Mesothelial cell of epicardium (in vitro differentiated cells): ENCODE measurements around the gene KLHL6. TPM values are rescaled to one million over a fixed set of nuclear protein-coding genes. Genes with fewer than 3 reads are reported as not detected.
"Not testable (repeated sequence)": the region's sequence is repeated elsewhere in the genome, so short reads cannot be mapped to it uniquely, and the experiment has no call there.

ENCODE experiments used
- DNase-seq, 2 experiments: peaks; one replicate each; pipeline ENCODE4 v3.0.0; 2021; ENCODE audit warnings: low spot score in 2 of 2; ENCODE audit not compliant: unreplicated experiment in 2 of 2
- H3K27ac Mint-ChIP-seq: 2 replicates; pipeline ENCODE4 v1.8.0; 2021; ENCODE audit warnings: mixed read lengths
- H3K27me3 Mint-ChIP-seq: 2 replicates; pipeline ENCODE4 v1.8.0; 2021; ENCODE audit warnings: low read depth, mixed read lengths
- H3K36me3 Mint-ChIP-seq: 2 replicates; pipeline ENCODE4 v1.8.0; 2021; ENCODE audit warnings: mixed read lengths
- H3K4me1 Mint-ChIP-seq: 2 replicates; pipeline ENCODE4 v1.8.0; 2021; ENCODE audit warnings: mixed read lengths
- H3K4me3 Mint-ChIP-seq: 2 replicates; pipeline ENCODE4 v1.8.0; 2021; ENCODE audit warnings: mild to moderate bottlenecking, moderate library complexity, mixed read lengths
- H3K9me3 Mint-ChIP-seq: 2 replicates; pipeline ENCODE4 v1.8.0; 2021; ENCODE audit warnings: mixed read lengths
- CTCF ChIP-seq: fragments of 200-600 bp; sonication (generic); IDR thresholded peaks from one replicate; pipeline ENCODE4 v1.5.0; 2021; ENCODE audit warnings: antibody characterized with exemption; ENCODE audit not compliant: unreplicated experiment
- total RNA-seq: library from RNA; stranded (reverse); gene quantifications from 3 replicates; pipeline ENCODE4 v1.2.1, GENCODE V29; 2021

KLHL6 gene
- total RNA-seq, 1 donor from 2014 or later: 0.07 TPM

DNA sequence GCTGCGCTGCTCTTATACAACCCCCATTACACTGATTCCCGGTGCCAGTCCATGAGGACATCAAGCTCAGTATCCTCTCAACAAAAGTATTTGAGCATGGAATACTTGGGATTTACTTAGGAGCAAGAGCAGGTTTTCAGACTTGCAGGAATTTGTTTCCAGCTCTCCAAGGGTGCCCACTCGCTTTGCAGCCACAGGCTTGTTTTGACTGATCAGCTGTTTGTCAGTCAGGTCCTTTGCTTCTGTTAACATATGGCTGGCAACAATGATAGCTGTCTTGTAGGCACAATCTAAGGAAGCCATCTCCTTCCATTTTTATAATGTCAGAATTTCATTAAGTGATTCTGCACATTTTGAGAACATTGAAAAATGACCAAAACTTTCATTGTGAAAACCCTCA is 88.9 kb downstream of the KLHL6 start:
- Mint-ChIP-seq H3K27ac (no peak overlapping the region), H3K4me1 (peaks cover 4% of the 10 kb centered on the region), H3K9me3 (no peaks in the 10 kb centered on the region), H3K4me3 (no peak overlapping the region), H3K27me3 (peaks cover 1% of the 10 kb centered on the region), H3K36me3 (no peaks in the 10 kb centered on the region)
- TF ChIP-seq CTCF: no peak
- DNase-seq: no peak

DNA sequence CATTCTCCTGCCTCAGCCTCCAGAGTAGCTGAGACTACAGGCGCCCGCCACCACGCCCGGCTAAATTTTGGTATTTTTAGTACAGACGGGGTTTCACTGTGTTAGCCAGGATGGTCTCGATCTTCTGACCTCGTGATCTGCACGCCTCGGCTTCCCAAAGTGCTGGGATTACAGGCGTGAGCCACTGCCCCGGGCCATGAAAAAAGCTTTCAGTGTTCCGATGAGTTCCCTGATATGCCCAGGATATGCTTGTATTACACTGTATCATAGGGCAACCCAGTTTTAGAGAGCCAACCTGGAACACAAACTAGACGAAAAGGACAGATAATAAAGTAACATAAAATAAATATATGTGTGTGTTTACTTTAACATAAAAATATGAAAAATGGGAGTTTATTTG is 89.8 kb downstream of the KLHL6 start:
- H3K9me3 Mint-ChIP-seq, H3K4me1 Mint-ChIP-seq, H3K4me3 Mint-ChIP-seq, H3K27me3 Mint-ChIP-seq, DNase-seq, H3K36me3 Mint-ChIP-seq, H3K27ac Mint-ChIP-seq: not testable (repeated sequence)

DNA sequence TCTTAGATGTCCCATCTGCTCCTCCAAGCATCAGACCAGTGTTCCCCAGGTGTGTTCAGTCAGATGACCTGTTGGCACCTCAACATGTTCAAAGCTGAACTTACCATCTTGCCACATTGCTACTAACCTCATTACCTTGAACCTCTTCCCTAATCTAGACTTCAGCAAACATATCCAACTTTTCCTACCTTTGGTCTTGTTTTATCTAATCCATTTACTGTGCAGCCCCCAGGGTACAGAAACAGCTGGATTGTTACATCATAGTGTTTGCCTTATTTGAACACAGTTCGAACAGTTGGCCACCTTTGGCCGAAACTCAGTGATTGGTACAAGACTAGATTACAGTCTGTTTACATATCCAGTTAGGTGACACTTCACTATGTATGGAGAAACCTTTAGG is 91.0 kb downstream of the KLHL6 start:
- peaks cover 8% of the 10 kb centered on the region for H3K9me3 Mint-ChIP-seq
- no peak overlapping the region for H3K27ac Mint-ChIP-seq
- DNase-seq: no peak
- no peaks in the 10 kb centered on the region for H3K36me3 Mint-ChIP-seq
- no peak for TF ChIP-seq CTCF
- peaks cover 1% of the 10 kb centered on the region for H3K27me3 Mint-ChIP-seq
- H3K4me1 Mint-ChIP-seq: peaks cover 4% of the 10 kb centered on the region
- no peak overlapping the region for H3K4me3 Mint-ChIP-seq

- Mint-ChIP-seq H3K27ac (no peak overlapping the region), H3K4me1 (no peaks in the 10 kb centered on the region), H3K27me3 (no peaks in the 10 kb centered on the region), H3K9me3 (peaks cover 8% of the 10 kb centered on the region), H3K36me3 (peaks cover 9% of the 10 kb centered on the region), H3K4me3 (no peak overlapping the region)
- DNase-seq: no peak
- no peak for TF ChIP-seq CTCF
Observed at GRCh38 chr3:183460081-183461055, 95.1 kb downstream of the KLHL6 start.

DNA sequence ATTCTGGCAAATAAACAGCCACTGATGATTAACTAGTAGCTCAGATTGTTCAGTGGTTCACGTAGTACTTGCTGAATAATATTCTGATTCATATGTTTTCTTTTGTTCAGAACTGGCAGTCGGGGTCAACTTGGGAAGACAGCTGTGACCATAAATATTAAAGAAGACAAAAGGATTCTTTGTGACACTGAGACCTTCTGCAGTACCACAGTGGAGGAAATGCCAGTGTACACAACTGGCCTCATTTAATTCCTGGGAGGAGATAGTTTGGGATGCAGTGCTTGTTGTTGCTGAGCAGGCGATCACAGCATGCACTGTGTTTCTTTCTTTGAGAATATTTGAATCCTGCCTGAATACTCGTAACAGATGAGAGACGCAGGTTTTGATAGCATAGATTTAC is 100.4 kb downstream of the KLHL6 start:
- Mint-ChIP-seq H3K27ac (no peak overlapping the region), H3K27me3 (no peaks in the 10 kb centered on the region), H3K4me3 (no peak overlapping the region)

More for the DNA sequence above, 100.4 kb downstream of the KLHL6 start:
- H3K36me3 Mint-ChIP-seq: peaks cover 28% of the 10 kb centered on the region
- DNase-seq: no peak
- peaks cover 1% of the 10 kb centered on the region for H3K4me1 Mint-ChIP-seq
- peaks cover 2% of the 10 kb centered on the region for H3K9me3 Mint-ChIP-seq
- TF ChIP-seq CTCF: no peak
